HFF-Myc (cell line): Measurements from ENCODE around the gene SLC13A4.
A peak's percentile ranks its signal among the peaks of the same experiment; 100 is the strongest.

Experiments used
- DNase-seq: peaks from one replicate; pipeline ENCODE4 v3.0.0-alpha.2; 2011; ENCODE audit warnings: low read depth; ENCODE audit errors: extremely low read depth
- H3K4me3 ChIP-seq: replicated peaks from 2 replicates; pipeline ENCODE4 v1.5.1; 2011; ENCODE audit warnings: low read depth, mild to moderate bottlenecking, control low read depth, low read length
- CTCF ChIP-seq: IDR thresholded peaks from 2 replicates; pipeline ENCODE4 v1.5.1; 2012; ENCODE audit warnings: mild to moderate bottlenecking, low read depth, low read length, control low read depth; ENCODE audit errors: missing control alignments

Gene SLC13A4

GRCh38 chr7:135753616-135754413, 25.8 kb upstream of the SLC13A4 start:
- TF ChIP-seq CTCF, result no peak
- H3K4me3 ChIP-seq, result no peak overlapping the region
- no peak for DNase-seq

GRCh38 chr7:135748770-135749169, 20.8 kb upstream of the SLC13A4 start, which contains the start of gene FAM180A:
FAM180A (minus strand) TSS chr7:135748813; CDS start chr7:135748580, 233 bp downstream.
- DNase-seq, result peak; percentile 72
- peak within 1 kb of the TSS; percentile 1; the same call in 1 of the 2 replicates for H3K4me3 ChIP-seq
- no peak for TF ChIP-seq CTCF

- no peak for DNase-seq
- TF ChIP-seq CTCF, result no peak
- no peak overlapping the region for H3K4me3 ChIP-seq
Observed at GRCh38 chr7:135747366-135747765, 19.4 kb upstream of the SLC13A4 start.

GRCh38 chr7:135745703-135746312, 17.8 kb upstream of the SLC13A4 start:
- peak; percentile 80 for DNase-seq
- no peak overlapping the region for H3K4me3 ChIP-seq
- no peak for TF ChIP-seq CTCF

GRCh38 chr7:135744938-135745702, 17.1 kb upstream of the SLC13A4 start:
- no peak for TF ChIP-seq CTCF
- H3K4me3 ChIP-seq, result no peak overlapping the region
- DNase-seq, result no peak

- no peak for TF ChIP-seq CTCF
- no peak overlapping the region for H3K4me3 ChIP-seq
- no peak for DNase-seq
Observed at GRCh38 chr7:135743907-135744731, 16.1 kb upstream of the SLC13A4 start.
